ENCODE results near the gene PRG3.

PRG3 gene, protein sequence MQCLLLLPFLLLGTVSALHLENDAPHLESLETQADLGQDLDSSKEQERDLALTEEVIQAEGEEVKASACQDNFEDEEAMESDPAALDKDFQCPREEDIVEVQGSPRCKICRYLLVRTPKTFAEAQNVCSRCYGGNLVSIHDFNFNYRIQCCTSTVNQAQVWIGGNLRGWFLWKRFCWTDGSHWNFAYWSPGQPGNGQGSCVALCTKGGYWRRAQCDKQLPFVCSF

DNA sequence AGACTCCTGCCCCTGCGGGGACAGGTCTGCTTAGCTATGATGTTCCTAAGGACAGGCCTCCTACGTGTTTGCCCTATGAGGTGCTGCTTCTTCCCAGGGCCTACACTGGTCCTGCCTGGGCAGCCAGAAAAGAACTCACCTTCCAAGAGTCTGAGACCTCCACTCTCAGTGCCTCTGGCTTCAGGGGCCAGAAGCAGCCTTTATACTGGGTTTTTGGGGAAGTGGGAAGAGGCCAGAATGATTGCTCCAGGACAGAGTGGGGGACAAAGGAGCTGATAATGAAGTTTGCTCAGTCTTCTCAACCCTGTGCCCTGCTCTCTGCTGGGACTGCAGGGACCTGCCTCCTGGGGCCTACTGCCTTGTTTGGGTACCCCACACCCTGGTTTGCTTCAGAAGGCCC lies at the start of gene PRG3:
PRG3 (minus strand) TSS at position 176 of the 400 bp plus-strand sequence. CDS start 442 bp downstream, outside the sequence.
- DNase-seq (ENCODE audit: low spot score): no peak

DNA sequence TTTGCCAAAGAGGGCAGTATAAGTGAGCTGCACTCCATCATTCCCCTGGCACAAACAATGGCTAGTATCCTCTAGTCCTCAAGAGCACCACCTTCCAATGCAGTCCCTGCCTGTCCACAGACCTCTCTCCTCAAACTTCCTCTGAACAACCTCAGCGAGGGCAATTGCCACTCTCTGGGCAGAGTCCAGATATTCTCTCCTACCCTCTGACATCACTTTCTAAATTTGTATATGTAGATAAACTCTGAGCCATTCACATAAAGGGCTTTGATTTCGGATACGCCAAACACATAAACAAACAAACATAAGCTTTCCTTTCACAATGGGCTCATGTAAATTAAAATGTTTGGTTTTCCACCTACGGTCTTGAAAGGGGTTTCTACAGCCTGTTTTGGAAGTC lies 49.0 kb upstream of the PRG3 start:
- no peak for DNase-seq (ENCODE audit: low spot score)

DNA sequence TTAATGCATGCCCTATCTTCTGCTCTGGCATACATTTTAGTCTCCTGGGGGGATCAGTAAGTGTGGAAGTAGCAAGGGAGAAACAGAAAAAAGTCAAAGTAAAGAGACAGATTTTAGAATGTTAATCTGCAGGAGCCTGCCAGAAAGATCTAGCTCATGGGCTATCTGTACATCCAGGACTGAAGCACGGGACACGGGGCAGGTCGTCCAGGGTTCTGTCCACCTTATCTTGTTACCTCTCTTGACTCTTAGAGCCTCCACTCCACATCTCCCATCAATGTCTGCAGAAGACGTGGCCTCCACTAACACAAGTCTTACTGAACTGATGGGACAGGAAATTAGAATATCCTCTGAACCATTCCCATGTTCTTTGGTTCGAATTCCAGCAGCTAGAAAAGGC lies 47.7 kb upstream of the PRG3 start:
- no peak for DNase-seq (ENCODE audit: low spot score)

DNA sequence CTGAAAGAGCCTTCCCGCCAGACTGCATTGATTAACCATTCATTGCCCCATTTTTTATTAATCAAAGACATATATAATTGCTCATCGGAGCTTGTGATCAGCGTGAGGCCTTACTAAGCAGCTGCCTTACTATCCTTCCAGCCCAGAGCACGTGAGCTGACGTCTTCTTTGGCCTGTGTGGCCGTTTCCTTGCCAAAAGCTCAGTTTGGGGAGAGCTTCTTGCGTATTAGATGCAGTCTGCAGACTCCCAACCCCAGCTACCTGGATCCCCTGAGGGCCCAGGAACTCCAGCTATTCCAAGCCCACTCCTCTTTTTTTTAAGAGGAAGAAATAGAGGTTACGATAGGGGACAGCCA lies 46.8 kb upstream of the PRG3 start:
- DNase-seq (ENCODE audit: low spot score): no peak

DNA sequence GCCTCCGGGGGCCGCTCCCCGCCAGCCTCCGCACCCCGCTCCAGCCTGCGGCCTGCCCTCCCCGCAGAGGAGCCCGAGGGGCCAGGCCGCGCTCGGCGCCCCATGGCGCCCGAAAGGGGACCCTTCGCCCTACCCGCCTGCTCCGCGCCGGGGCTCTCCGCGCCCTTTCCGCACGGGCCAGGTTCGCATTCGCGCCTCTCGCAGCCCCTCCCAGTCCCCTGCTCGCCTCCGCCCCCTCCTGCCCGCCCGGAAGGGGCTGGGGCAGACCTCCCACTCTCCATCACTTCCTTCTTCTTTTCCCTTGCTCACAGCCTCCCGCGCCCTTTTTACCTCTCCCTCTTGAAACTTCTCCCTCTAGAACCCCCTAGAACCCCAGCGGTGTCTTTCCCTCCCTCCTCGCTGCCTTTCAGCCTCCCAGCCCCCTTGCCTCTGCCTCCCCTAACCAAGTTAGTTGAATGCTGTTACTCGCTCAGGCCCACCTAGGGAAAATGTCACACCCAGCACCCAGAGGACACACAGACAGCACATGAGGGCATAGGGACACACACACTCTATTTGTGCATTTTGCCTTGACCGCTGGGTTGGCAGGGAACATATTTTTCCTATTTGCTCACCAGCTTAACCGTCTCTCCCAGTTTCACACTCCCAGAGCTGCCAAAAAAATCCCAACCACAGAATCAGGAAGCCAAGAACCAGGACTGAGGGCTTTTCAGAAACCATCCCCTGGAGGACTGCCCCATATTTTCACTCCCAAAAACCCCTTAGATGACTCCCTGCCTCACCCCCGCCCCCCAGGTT lies 46.2 kb upstream of the PRG3 start, which contains the start of gene SLC43A3:
SLC43A3 (minus strand) TSS at position 193 of the 798 bp plus-strand sequence. CDS start 949 bp downstream, outside the sequence.
- peak; percentile 55 for DNase-seq (ENCODE audit: low spot score)

DNA sequence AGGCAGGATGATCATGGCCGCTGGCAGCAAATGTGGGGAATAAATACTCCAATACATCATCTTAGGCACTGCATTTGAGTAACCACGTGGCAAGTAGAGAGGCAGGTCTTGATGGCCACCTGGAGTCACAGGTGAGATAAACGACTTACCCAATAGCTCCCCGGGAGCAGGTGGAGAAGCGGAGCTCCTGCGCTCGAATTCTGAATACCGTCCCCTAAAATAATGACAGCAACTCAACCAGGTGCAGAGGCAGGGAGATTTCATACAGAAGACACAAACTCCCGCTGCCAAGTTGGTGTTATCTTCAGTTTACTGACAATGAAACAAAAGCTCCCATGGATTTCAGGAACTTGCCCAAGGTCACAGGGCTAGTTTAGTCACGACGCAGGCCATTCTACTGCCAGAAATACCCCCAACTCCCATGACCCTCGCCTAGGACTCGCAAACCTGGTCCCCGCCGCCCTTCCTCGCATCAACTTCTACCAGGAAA lies 45.5 kb upstream of the PRG3 start:
- DNase-seq (ENCODE audit: low spot score): no peak

DNA sequence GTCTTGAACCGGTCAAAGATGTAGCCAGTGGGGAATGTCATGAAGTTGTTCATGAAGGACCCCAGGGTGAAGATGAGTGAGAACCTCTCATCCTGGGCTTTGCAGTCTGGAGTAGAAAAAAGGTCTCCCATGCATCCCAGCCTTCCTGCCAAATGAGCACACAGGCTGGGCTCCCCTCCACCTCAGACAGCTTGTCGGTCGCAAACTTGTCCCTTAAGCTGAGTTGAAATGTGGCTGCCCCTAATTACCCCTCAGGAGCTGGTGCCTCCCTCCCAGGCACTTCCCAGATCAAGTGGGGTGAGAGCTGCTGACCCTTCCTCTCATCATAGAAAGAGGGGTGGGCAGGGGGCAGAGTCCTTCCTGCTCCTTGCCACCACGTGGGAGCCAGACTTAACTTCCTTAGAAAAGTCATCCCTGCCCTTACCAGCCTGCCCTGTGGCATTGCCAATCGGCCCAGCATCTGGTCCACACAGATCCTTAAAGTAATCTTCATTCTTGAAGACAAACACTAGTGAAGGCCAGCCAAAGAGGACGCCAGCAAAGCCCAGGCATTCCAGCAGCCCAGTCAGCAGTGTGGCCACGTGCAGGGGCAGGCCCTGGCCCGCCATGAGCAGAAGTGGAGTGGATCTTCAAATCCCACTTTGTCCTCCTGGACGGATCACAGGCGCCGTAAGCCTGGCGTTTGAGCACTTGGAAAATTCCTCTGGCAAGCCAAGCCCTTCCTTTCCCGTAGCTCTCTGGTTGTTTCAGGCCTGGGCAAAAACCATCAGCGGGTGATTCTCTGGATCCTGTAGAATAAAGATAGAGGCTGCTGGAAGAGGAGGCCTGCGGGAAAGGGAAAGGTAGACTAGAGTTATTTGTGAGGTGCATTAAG lies 44.9 kb upstream of the PRG3 start:
- DNase-seq (ENCODE audit: low spot score): no peak

DNA sequence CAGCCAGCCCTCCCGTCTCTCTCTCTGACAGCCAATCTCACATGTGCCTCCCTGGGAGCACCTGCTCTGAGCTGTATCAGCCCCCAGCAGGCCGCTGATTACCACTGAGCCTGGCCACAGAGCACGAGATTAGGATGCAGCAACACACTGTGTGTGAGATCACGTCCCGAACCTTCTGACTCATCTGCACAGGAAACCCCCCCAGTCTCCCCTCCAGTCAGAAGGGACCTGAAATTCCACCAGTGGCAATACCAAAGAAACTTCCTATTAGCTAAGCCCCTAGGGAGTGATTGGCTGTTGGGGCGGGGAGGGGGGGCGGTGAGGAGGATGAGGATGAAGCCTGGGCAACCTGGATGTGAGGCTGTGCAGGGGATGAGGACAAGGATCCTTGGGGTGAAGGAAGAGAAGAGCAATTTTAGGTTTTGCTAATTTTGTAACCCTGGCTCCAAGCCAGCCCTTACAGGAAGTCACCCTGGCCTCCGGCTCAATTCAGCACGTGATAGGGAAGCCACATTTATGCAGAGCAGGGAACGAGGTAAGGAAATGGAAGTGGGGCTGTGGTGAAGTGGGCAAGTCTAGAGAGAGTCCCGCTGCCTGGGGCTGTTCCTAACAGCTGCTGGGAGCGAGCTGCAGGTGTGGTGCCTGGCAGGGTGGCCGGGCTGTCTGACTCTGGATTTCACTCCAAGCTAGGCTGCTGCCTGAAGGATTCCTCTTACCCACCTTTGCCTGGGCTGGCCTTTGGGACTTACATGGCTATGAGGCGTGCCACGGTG lies 44.0 kb upstream of the PRG3 start:
- DNase-seq (ENCODE audit: low spot score): peak; percentile 86

DNA sequence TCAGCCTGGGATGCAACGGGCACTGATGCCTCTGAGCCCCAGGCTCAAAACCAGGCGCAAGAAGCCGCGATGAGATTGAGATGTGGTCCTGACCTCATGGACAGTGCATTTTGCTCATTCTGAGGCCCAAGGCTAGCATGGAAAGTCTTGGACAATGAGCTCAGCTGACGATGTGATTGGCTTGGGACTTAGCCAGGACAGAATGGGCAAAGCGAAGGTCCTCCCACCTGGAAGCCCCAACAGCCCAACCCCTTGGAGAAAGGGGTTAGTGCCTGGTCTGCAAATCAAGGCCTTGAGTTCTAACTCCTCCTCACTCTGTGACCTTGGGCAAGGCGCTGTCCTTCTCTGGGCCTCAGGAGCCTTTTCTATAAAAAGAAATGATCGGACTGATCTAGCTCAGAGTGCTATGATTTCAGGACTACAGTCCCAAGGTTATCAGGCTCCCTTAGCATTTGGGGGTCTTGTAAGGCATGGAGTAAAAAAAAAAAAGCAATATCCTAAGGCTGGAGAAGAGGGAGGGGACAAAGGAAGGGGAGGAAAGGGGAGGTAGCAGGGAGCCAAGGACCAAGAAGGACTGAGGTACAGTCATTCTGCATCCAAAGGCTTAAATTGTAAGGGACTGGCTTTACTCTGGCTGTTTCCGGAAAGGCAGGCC lies 43.3 kb upstream of the PRG3 start:
- DNase-seq (ENCODE audit: low spot score): no peak

DNA sequence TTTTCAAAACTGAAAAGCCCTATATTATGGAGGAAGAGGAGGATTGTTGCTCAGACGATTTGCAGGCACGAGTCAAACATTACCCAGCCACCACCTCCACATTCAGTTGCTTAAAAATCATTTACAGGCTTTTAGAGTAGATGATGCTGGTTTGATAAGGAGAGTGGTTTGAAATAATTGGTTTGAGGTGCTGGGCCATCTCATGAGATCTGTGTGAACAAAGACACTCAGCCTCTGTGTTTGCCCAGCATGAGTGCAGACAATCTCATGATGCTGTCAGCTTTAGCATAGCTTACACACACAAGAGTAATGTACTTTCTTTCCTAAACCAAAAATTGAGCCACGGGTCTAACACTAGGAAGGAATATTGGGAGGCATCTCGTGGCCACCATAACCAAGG lies 41.7 kb upstream of the PRG3 start:
- DNase-seq (ENCODE audit: low spot score): no peak

DNA sequence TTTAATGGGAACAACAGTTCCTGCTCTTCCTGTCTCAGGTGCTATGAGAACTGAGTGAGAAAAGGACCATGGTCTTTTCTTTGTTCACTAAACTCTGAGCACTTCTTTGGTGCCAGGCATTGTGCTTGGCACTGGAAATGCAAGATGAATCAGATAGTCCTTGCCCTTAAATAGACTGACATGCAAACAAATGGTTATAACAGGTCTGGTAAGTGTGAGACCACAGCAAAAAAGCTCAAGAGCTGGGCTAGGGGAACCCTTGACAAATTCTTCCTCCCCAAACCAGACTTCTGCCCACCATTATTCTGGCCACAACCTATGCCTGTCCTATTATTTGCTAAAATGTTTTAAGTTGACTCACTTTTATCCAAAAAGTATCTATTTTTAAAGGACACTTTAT lies 40.9 kb upstream of the PRG3 start:
- DNase-seq (ENCODE audit: low spot score): no peak

DNA sequence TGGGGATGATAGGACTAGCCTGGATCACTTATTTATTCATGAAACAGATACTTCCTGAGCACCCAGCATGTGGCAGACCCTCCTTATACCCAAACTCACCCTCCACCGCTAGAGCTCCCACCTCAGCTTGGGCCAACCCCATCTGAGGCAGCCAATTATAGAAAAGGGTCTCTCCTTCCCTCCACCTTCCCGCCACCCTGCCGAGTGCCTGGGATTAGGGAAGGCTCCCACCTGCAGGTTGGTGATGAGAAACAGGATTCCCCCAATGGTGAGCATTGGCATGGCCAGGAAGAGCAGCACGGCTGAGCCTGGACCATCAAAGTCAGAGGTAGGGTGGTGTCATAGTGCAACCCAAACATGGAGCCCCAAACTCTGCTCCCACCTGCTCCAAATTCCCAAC lies 40.1 kb upstream of the PRG3 start:
- no peak for DNase-seq (ENCODE audit: low spot score)

DNA sequence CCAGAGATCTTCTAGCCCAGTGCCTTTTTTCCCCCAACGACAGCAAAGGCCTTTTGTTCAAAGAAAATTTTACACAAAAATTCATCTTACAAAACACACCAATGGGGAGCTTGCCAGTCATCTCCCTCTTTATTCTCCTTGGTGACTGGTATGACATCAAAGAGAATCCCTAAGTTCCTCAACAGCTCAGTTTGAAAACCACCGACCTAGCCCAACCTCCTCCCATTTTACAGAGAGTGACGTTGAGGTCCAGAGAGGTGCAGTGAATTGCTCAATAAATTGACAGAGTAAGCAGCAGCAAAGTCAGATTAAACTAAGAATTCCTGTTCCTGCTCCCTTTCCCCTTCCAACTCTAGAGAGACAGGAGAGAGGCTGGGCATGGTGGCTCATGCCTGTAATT lies 38.2 kb upstream of the PRG3 start:
- DNase-seq (ENCODE audit: low spot score): no peak

DNA sequence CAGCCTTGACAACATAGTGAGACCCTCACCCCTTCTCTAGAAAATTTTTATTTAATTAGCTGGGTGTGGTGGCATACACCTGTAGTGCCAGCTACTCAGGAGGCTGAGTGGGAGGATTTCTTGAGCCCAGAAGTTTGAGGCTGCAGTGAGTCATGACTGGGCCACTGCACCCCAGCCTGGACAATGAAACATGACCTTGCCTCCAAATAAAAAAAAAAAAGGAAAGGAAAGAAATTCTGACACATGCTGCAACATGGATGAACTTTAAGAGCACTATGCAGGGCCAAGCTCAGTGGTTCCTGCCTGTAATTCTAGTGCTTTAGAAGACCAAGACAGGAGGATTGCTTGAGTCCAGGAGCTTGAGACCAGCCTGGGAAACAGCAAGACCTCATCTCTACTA lies 37.2 kb upstream of the PRG3 start:
- DNase-seq (ENCODE audit: low spot score): no peak

DNA sequence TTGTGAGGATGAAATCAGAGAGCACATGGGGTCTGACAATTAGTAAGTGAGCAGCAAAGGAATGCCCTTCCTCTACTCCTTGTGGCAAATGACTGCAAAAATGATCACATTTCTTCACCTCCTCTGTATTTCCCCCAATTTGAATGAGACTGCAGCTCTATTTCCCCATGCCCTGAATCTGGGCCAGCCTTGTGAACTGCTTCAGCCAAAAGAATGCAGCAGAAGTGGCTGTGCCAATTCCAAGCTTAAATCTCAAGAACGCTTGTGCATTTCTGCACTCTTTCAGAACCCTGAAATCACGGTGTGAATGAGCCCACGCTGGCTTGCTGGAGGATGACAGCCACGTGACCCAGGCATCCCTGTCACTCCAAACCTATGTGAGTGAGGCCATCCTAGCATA lies 36.1 kb upstream of the PRG3 start:
- DNase-seq (ENCODE audit: low spot score): no peak

DNA sequence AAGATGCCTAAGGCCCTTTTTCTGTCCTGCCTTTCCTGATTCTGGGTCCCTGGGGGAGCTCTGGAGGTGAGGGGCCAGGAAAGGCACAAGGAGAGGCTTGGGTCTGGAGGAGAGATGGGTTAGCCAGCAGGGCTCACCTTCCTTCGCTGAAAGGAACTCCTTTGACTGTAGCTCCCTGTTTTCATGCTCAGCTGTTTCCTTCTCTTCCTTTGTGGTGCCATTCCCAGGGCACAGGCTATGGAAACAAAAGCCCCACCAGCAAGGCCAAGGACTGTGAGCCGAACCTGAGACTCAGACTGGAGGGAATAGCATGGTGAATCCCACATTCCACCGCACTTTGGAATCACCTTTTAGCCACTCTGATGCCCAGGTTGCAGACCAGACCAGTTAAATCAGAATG lies 35.5 kb upstream of the PRG3 start:
- DNase-seq (ENCODE audit: low spot score): no peak

DNA sequence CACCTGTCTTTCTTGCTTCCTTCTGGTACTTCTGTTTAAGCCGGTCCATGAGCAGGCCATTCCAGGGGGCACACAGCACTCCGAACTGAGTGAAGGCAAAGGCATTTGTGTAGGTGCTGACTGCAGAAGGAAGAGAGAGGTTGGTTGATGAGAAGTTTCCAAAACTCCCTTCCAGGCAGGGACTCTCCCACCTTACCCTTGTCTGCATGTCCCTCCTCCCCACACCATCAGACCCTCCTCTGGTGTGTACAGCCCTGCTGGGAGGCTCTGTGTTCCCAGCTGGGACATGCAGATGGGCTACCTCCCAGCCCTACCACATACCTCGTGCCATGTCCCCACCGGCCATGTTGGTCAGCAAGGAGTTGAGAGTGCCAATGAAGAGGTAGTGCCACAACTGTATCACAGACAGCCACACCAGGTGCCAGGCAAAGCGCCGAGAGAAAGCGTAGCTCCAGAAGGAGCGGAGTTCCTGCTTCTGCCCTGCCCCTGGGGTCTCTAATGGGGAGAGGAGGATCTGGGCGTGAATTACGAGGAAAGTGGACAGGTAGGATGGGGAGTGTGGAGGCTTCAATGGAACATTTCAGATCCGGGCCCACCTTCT lies 33.8 kb upstream of the PRG3 start:
- DNase-seq (ENCODE audit: low spot score): no peak

DNA sequence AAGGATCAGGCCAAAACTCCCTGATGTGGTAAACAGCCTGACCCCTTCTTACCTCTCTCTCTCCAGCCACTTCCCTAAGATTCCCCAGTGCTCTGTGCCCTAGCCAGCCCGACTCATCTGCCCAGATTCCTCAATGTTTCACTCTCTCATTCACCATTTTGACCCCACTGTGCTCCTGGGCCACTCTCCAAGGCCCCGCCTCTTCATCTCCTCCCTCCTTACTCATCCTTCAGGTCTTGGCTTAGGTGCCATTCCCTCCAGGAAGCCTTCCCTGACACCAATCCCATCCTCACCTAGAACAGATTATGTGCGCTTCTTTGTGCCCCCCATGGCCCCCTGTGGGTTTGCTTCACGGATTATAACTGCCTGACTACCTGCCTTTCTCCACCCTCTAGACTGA lies 32.7 kb upstream of the PRG3 start:
- DNase-seq (ENCODE audit: low spot score): no peak

DNA sequence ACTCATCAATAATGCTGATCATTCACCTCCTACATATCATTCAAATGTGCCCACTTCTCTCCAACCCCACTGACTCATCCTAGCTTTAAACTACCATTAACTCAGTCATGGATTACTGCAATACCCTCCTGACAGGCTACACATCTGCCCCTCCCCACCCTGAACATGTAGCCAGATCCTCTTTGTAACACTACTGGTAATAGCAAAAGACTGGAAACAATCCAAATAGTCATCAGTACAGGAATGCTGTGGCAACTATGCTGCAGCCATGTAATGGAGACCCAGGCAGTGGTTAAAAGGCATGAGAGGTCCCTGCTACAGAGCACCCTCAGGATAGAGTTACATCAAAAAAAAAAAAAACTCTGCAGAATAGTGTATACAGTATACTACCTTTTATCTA lies 29.3 kb upstream of the PRG3 start:
- no peak for DNase-seq (ENCODE audit: low spot score)

DNA sequence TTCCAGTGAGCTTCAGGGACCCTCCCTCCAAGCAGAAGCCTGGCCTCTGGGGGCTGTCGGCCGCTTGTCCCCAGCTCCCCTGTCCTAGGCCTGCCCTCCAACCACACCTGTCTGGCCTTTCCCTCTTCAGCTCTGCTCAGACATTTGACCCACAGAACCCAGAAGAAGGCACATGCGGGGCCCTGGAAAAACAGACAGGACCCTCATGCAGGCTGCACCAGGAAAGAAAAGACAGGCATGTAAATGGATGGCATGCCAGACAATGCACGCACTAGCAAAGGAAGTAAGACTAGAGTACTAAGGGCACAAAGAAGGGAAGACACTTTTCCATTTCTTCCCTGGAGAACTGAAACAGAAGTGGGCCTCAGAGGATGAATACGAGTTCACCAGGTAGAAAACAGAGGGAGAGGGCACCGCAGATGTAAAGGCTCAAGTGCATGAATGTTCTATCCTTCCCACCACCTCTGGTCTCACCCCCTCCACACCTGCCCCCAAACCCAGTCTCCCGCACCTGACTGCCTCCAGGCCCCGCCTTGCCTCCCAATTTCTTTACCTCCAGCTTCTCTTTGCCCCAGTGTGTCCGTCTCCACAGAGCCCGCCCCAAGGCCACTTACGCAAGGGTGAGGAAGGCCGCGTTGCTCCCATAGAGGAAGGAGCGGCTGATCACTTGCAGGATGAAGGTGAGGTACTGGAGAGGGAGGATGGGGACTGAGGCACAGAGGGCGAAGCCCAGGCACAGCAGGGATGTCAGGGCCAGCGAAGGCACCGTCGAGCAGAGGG lies 28.6 kb upstream of the PRG3 start:
- no peak for DNase-seq (ENCODE audit: low spot score)

Measured in CD4-positive, alpha-beta T cell treated with Interleukin-15 for 4 hours (primary cell).